ENCODE measurements around the gene SSBP3. TPM values are rescaled to one million over a fixed set of nuclear protein-coding genes. Genes with fewer than 3 reads are reported as not detected.

SSBP3 gene
- total RNA-seq, 1 donor: 14.5 TPM

GRCh38 chr1:54329312-54330003 is 76.7 kb downstream of the SSBP3 start:
- Histone ChIP-seq H3K27ac (ENCODE audit: low read depth, low read length) (no peak overlapping the region), H3K4me2 (ENCODE audit: insufficient read depth, low read length) (no peak overlapping the region), H3K27me3 (ENCODE audit: insufficient read depth, low read length) (no peaks in the 10 kb centered on the region), H3K4me3 (ENCODE audit: insufficient read depth, low read length) (no peak overlapping the region), H3K9me3 (ENCODE audit: low read depth, low read length) (no peaks in the 10 kb centered on the region), H3K79me2 (ENCODE audit: insufficient read depth, low read length) (peaks cover 85% of the 10 kb centered on the region), H3K4me1 (ENCODE audit: insufficient read depth, low read length) (peaks cover 22% of the 10 kb centered on the region), H3K36me3 (ENCODE audit: insufficient read depth, low read length) (no peaks in the 10 kb centered on the region), H4K20me1 (ENCODE audit: insufficient read depth, low read length) (peaks cover 13% of the 10 kb centered on the region), H2AFZ (ENCODE audit: low read length) (no peak overlapping the region)
- no peak for TF ChIP-seq CTCF (IDR thresholded peaks at IDR 0.05; ENCODE audit: extremely low read depth, low read depth, low read length)
- DNase-seq (ENCODE audit: insufficient read length, low spot score, missing footprints): no peak

- no peak for DNase-seq (ENCODE audit: insufficient read length, low spot score, missing footprints)
- H3K27ac ChIP-seq (ENCODE audit: low read depth, low read length): peak overlapping the region; percentile 4
- H3K4me2 ChIP-seq (ENCODE audit: insufficient read depth, low read length): no peak overlapping the region
- H3K4me3 ChIP-seq (ENCODE audit: insufficient read depth, low read length): no peak overlapping the region
- no peaks in the 10 kb centered on the region for H3K36me3 ChIP-seq (ENCODE audit: insufficient read depth, low read length)
- H3K27me3 ChIP-seq (ENCODE audit: insufficient read depth, low read length): no peaks in the 10 kb centered on the region
- H3K9me3 ChIP-seq (ENCODE audit: low read depth, low read length): no peaks in the 10 kb centered on the region
- H3K79me2 ChIP-seq (ENCODE audit: insufficient read depth, low read length): peaks cover 89% of the 10 kb centered on the region
- no peak overlapping the region for H2AFZ ChIP-seq (ENCODE audit: low read length)
- no peak for TF ChIP-seq CTCF (IDR thresholded peaks at IDR 0.05; ENCODE audit: extremely low read depth, low read depth, low read length)
- H3K4me1 ChIP-seq (ENCODE audit: insufficient read depth, low read length): peaks cover 20% of the 10 kb centered on the region
- H4K20me1 ChIP-seq (ENCODE audit: insufficient read depth, low read length): peaks cover 20% of the 10 kb centered on the region
Observed at GRCh38 chr1:54328066-54328636, 78.0 kb downstream of the SSBP3 start.

GRCh38 chr1:54327386-54328065 is 78.7 kb downstream of the SSBP3 start:
- DNase-seq (ENCODE audit: insufficient read length, low spot score, missing footprints): peak; percentile 92
- Histone ChIP-seq H4K20me1 (ENCODE audit: insufficient read depth, low read length) (peaks cover 25% of the 10 kb centered on the region), H3K27ac (ENCODE audit: low read depth, low read length) (peak overlapping the region; percentile 4), H2AFZ (ENCODE audit: low read length) (peak overlapping the region; percentile 44), H3K79me2 (ENCODE audit: insufficient read depth, low read length) (peaks cover 89% of the 10 kb centered on the region), H3K27me3 (ENCODE audit: insufficient read depth, low read length) (no peaks in the 10 kb centered on the region), H3K4me3 (ENCODE audit: insufficient read depth, low read length) (peak overlapping the region; percentile 23), H3K36me3 (ENCODE audit: insufficient read depth, low read length) (no peaks in the 10 kb centered on the region), H3K9me3 (ENCODE audit: low read depth, low read length) (no peaks in the 10 kb centered on the region), H3K4me2 (ENCODE audit: insufficient read depth, low read length) (peak overlapping the region; percentile 78), H3K4me1 (ENCODE audit: insufficient read depth, low read length) (peaks cover 17% of the 10 kb centered on the region)
- no peak for TF ChIP-seq CTCF (IDR thresholded peaks at IDR 0.05; ENCODE audit: extremely low read depth, low read depth, low read length)

Measured in osteoblast (primary cell).